A549 treated with AZD2906 at 1 μM for 4 hours (cell line): ENCODE measurements around the gene WDR87. TPM values are rescaled to one million over a fixed set of nuclear protein-coding genes. Genes with fewer than 3 reads are reported as not detected.

Experiments used
- total RNA-seq: library from RNA; stranded (reverse); fragments of 200-300 nt; extraction: Qiagen RNA extraction; gene quantifications from 5 replicates; pipeline ENCODE4 v1.2.3, GENCODE V29; 2022

Gene WDR87
- not detected in 5 replicates for total RNA-seq

DNA sequence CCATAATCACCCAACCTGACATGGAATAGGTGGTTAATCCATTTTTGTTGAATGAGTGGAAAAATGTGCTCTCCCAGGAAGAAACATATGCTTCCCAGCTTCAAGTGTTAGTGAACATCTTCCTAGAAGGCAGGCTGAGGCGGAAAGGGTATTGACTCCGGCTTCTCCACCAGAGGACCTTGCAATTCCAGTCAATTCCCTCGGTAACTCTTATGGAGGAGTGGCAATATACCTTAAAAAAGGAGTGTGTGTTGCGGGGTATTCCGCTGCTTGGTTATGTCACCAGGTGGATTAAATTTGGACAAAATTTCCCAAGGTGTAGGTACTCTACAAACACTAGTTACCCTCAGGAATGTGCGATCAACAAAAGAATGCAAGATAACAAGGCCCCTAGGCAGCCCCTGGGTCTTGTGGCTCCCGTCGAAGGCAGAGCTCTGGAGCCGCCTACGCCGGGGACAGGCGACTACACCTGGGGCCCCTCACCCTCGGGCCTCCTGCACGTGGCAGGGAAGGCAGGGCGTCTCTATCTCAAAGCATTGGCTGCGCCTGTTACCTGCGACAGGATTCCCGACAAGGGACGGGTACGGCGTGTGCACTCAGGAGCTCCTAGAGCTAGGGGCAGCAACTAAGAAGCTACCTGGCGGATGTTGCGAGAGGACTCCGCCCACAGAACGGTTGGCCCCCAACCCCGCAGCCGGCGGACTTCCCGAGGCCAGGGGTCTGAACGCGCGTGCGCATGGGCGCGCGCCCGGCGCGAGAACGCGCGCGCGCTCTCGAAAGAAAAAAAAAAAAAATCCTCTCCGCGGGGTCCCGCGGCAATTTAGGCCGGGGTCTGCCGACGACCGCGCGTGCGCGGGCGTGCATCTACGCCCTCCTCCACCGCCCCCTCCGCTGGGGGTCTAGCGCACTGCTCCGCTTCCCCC lies at the start of gene WDR87:
WDR87 (minus strand) TSS at position 649 of the 923 bp plus-strand sequence. CDS start 8,355 bp downstream, outside the sequence.

DNA sequence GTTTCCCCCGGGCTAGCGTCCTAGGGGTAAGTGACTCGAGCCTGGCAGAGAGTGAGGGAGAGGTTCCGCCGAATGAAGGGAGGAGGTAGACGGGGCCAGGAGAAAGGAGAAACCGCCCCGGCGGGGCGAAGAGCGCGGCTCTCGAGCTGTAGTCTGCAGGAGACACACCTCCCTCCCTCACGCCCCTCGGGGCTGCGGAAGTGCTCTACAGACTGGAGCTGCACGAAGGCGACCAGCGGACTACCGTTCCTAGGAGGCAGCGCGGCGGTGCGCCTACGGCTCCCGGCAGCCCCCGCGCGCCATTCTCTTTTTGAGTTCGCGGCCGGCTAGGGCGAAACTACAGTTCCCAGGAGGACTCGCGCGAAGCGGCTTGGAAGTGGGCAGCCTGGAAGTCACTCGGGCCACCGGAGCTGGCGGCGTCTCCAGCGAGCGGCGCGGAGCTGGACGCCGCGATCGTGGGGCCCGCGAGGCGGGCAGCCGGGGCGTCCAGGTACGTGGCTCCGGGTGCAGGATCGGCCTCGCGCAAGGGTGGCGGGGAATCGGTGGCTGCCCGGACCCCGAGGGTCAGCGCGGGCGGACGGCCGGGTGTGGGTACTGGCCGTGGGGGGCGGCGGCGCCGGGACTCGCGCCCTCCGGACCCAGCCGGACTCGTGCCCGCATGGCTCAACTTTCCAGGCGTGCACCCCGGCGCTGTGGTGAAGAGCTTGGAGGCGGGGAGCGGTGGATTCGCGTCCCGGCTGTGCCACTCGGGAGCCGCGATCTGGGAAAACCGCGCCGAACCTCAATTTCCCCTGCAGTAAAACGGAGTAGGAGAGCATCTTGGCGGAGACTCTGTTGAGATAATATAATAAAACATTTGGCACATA lies 708 bp upstream of the WDR87 start, which contains the start of gene SIPA1L3:
SIPA1L3 (plus strand) TSS at position 340 of the 866 bp plus-strand sequence. CDS start 174,358 bp downstream, outside the sequence.

Other genes with a start within 250 kb of the WDR87 start
- 4.4 to 5.0 TPM (median 4.6 TPM) in 5 replicates for gene ZNF607, start 186.8 kb downstream of the WDR87 start, total RNA-seq
- 2.0 to 2.3 TPM (median 2.1 TPM) in 5 replicates for gene ZNF573, start 127.0 kb downstream of the WDR87 start, total RNA-seq
- gene SIPA1L3, start 614 bp upstream of the WDR87 start, total RNA-seq: 29.1 to 37.6 TPM (median 36.7 TPM) in 5 replicates